Measurements from ENCODE around the gene ACAN. TPM values are rescaled to one million over a fixed set of nuclear protein-coding genes. Genes with fewer than 3 reads are reported as not detected.

Gene ACAN
- polyA plus RNA-seq, 1 donor = 0.16 TPM

DNA sequence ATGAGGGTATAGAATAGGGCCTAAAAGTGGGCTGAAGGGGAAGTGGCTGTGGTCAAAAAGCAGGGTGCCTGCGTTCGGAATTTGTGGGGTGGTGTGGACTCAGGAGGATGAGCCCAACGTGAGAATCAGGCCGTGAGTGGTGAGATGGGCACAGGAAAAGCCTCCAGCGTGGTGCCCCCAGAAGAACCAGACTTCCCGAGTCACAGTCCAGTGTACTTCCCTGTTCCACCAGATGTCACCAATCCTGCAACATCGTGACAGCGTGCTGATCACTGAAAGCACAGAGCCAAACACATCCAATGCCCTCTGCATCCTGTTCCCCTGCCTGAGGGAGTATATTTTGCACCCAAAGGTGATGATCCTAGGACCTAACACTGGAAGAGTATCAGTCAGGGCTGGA lies 20.8 kb upstream of the ACAN start:
- Histone ChIP-seq H3K36me3 (ENCODE audit: control insufficient read depth, insufficient read depth, low read length) (no peaks in the 10 kb centered on the region), H3K4me3 (ENCODE audit: low read length) (no peak overlapping the region), H3K4me1 (ENCODE audit: control insufficient read depth, insufficient read depth, low read length) (no peaks in the 10 kb centered on the region), H3K27ac (ENCODE audit: low read length) (no peak overlapping the region), H3K9me3 (ENCODE audit: control insufficient read depth, low read depth, low read length) (no peaks in the 10 kb centered on the region), H3K27me3 (ENCODE audit: control insufficient read depth, insufficient read depth, low read length) (no peaks in the 10 kb centered on the region)
- 100% methylated on average over 2 of the region's 8 CpGs for WGBS (ENCODE audit: insufficient coverage, low lambda C conversion rate)
- no peak for DNase-seq

DNA sequence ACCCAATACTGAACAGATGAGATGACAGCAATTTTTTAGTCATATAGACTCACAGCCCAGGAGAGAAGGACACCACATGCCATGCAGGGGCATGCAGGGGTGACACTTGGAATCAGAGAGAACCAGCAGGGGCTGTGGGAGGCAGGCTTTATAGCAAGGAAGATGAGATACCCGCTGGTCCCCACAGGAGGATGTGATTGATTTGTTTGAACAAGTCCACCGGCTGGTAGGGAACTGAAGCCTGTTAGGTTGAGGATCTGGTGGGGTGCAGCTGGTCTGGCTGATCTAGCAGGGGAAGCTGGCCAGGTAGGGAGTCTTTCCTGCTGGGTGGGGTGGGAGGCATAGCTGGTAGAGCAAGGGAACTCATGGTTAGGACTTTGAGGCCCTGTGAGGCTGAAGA lies 18.0 kb upstream of the ACAN start:
- no peaks in the 10 kb centered on the region for H3K27me3 ChIP-seq (ENCODE audit: control insufficient read depth, insufficient read depth, low read length)
- H3K27ac ChIP-seq (ENCODE audit: low read length) = no peak overlapping the region
- H3K9me3 ChIP-seq (ENCODE audit: control insufficient read depth, low read depth, low read length) = no peaks in the 10 kb centered on the region
- H3K4me3 ChIP-seq (ENCODE audit: low read length) = no peak overlapping the region
- no CpG with 5 or more reads among the region's 2 CpGs for WGBS (ENCODE audit: insufficient coverage, low lambda C conversion rate)
- no peaks in the 10 kb centered on the region for H3K36me3 ChIP-seq (ENCODE audit: control insufficient read depth, insufficient read depth, low read length)
- no peak for DNase-seq
- H3K4me1 ChIP-seq (ENCODE audit: control insufficient read depth, insufficient read depth, low read length) = no peaks in the 10 kb centered on the region

DNA sequence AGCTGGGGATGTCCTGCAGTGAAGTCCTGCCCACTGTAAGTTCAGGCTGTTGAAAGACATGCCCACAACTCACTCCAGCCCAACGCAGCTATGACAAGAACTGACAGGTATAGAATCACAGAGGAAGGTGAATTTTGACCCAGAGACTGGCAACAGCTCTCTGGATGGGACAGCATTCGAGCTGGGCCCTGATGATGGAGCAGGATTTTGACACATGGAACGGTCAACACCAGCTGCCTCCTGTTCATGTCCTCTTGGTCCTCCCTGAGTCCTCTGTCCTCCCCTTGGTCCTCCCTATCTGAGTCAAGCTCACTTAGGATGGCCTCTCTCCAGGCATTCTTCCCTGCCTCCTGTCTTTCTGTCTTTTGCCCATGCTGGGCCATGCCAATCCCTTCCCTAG lies 15.2 kb upstream of the ACAN start:
- no peak overlapping the region for H3K4me3 ChIP-seq (ENCODE audit: low read length)

DNA sequence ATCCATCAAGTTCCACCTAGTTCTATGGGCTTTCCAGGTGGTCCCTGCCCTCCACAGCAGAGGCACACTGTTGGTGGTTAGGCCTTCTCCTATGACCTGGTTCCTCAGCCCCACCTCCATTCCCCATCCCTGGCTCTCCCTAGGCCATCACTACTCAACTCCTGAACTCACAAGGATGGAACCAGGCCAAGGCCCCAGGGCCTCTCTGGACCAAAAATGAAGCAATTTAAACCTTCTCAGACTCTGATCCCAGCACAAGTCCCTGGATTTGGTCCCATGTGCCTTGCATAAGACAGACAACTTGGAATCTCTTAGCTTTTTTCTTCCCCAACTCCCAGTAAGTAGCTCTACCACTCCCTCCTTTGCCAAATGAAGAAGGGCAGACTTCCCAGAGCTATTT lies 14.4 kb upstream of the ACAN start:
- Histone ChIP-seq H3K27me3 (ENCODE audit: control insufficient read depth, insufficient read depth, low read length) (peaks cover 24% of the 10 kb centered on the region), H3K36me3 (ENCODE audit: control insufficient read depth, insufficient read depth, low read length) (no peaks in the 10 kb centered on the region), H3K4me1 (ENCODE audit: control insufficient read depth, insufficient read depth, low read length) (no peaks in the 10 kb centered on the region), H3K4me3 (ENCODE audit: low read length) (no peak overlapping the region), H3K27ac (ENCODE audit: low read length) (no peak overlapping the region), H3K9me3 (ENCODE audit: control insufficient read depth, low read depth, low read length) (no peaks in the 10 kb centered on the region)
- DNase-seq = no peak

More for the DNA sequence above, 15.2 kb upstream of the ACAN start:
- no CpG with 5 or more reads among the region's 3 CpGs for WGBS (ENCODE audit: insufficient coverage, low lambda C conversion rate)
- Histone ChIP-seq H3K27ac (ENCODE audit: low read length) (no peak overlapping the region), H3K9me3 (ENCODE audit: control insufficient read depth, low read depth, low read length) (no peaks in the 10 kb centered on the region), H3K4me1 (ENCODE audit: control insufficient read depth, insufficient read depth, low read length) (no peaks in the 10 kb centered on the region), H3K36me3 (ENCODE audit: control insufficient read depth, insufficient read depth, low read length) (no peaks in the 10 kb centered on the region), H3K27me3 (ENCODE audit: control insufficient read depth, insufficient read depth, low read length) (peaks cover 16% of the 10 kb centered on the region)
- DNase-seq = no peak

DNA sequence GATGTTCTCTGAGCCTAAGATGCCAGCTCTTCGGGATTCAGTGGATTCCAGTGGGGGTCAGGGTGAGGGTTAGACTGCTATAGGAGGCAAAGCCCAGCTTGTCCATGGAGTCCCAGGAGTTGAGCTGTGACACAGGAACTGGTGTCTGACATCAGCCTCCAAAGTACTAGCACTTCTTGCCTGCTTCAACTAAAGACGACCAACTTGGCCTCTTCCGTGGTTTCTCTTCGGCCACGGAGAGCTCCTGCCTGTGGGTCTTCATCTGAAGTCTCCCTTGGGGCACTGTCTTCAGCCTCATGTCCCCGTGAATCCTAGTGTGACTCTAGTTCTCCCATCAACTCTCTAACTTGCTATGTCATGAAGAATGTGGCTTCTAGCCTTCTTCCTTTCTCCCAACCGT lies 12.8 kb upstream of the ACAN start:
- no peaks in the 10 kb centered on the region for H3K9me3 ChIP-seq (ENCODE audit: control insufficient read depth, low read depth, low read length)
- no CpG with 5 or more reads among the region's 7 CpGs for WGBS (ENCODE audit: insufficient coverage, low lambda C conversion rate)
- H3K4me3 ChIP-seq (ENCODE audit: low read length) = no peak overlapping the region
- DNase-seq = no peak
- no peaks in the 10 kb centered on the region for H3K36me3 ChIP-seq (ENCODE audit: control insufficient read depth, insufficient read depth, low read length)
- no peaks in the 10 kb centered on the region for H3K4me1 ChIP-seq (ENCODE audit: control insufficient read depth, insufficient read depth, low read length)
- peaks cover 32% of the 10 kb centered on the region for H3K27me3 ChIP-seq (ENCODE audit: control insufficient read depth, insufficient read depth, low read length)
- H3K27ac ChIP-seq (ENCODE audit: low read length) = no peak overlapping the region

DNA sequence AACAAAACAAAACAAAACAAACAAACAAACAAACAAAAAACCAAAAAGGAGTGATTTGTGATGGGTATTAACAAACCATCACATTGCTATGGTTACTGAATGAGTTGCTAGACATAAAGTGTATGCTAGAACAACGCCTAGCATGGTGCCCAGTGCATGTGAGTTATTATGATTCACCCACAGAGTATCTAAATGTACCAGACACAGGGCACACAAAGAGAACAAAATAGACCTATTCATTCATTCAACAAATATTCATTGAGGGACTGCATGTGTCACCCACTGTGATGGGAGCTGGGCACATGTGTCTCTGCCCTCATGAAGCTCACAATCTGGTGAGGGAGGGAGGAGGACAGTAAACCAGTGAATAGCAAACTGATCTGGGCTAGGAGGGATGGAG lies 11.6 kb upstream of the ACAN start:
- DNase-seq = no peak
- Histone ChIP-seq H3K27ac (ENCODE audit: low read length) (no peak overlapping the region), H3K4me3 (ENCODE audit: low read length) (no peak overlapping the region), H3K4me1 (ENCODE audit: control insufficient read depth, insufficient read depth, low read length) (no peaks in the 10 kb centered on the region), H3K27me3 (ENCODE audit: control insufficient read depth, insufficient read depth, low read length) (peaks cover 32% of the 10 kb centered on the region), H3K9me3 (ENCODE audit: control insufficient read depth, low read depth, low read length) (no peaks in the 10 kb centered on the region), H3K36me3 (ENCODE audit: control insufficient read depth, insufficient read depth, low read length) (no peaks in the 10 kb centered on the region)
- no CpG with 5 or more reads among the region's 1 CpG for WGBS (ENCODE audit: insufficient coverage, low lambda C conversion rate)

DNA sequence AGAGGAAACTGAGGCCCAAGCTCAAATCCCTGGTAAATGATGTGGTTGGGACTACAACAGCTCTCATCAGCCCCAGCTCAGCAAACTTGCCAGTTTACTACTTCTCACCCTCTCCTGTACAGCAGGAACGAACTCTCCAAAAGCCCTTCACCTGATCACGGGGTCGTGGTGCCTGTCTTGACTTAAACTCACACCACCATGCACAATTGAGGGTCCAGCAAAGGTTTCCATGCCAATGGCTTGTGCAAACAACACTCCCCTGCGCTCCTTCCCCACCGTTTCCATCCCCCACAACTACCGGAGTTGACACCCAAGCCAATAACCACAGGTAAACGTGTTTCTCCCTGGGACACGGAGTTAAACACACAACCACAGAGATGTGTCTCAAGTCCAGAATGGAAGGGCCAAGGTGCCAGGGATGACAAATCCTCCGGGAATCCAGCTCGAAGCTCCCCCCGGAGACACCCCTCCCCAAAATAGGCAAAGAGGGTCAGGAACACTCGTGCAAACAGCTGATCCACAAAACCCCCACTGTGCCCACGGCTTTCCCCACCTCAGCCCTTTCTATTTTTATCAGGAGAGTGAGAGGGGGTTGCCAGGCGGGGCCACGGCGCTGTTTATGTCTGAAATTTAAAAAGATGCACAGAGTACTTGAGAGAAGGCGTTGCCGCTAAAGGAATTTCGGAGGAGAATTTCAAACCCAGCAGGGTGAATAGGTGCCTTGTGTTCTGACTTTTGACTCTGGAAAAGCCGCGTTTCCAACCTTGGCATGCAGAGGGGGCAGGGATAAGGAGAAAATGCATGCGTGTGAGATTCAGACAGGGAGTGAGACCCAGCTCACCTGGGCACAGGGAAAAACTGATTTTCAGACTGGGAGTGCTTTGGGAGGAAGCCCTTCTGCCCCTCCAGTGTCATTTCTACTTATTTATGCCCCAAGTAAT lies 10.6 kb upstream of the ACAN start:
- no peaks in the 10 kb centered on the region for H3K4me1 ChIP-seq (ENCODE audit: control insufficient read depth, insufficient read depth, low read length)
- H3K4me3 ChIP-seq (ENCODE audit: low read length) = no peak overlapping the region
- DNase-seq = no peak
- no peak overlapping the region for H3K27ac ChIP-seq (ENCODE audit: low read length)
- 7% methylated on average over 3 of the region's 22 CpGs for WGBS (ENCODE audit: insufficient coverage, low lambda C conversion rate)
- no peaks in the 10 kb centered on the region for H3K36me3 ChIP-seq (ENCODE audit: control insufficient read depth, insufficient read depth, low read length)
- peaks cover 36% of the 10 kb centered on the region for H3K27me3 ChIP-seq (ENCODE audit: control insufficient read depth, insufficient read depth, low read length)
- H3K9me3 ChIP-seq (ENCODE audit: control insufficient read depth, low read depth, low read length) = no peaks in the 10 kb centered on the region

DNA sequence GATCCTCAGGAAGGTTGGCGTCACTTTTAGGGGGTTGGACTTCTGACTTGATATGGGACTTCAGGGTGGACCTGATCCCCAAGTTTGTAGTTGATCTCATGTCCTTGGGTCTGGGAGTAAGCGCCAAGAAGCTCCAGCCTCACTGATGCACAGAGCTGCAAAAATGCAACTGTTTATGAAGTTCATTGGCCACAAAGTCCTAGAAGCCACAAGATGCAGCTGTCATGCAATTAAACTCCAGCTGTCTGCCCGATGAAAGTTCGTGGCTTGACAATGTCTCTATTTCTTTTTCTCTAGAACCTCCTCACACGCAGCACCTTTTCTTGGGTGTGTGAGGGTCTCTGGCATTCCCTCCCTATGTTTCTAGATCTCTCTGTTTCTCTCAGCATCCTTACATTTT lies 9.2 kb upstream of the ACAN start:
- Histone ChIP-seq H3K36me3 (ENCODE audit: control insufficient read depth, insufficient read depth, low read length) (no peaks in the 10 kb centered on the region), H3K27ac (ENCODE audit: low read length) (no peak overlapping the region), H3K4me1 (ENCODE audit: control insufficient read depth, insufficient read depth, low read length) (no peaks in the 10 kb centered on the region), H3K4me3 (ENCODE audit: low read length) (no peak overlapping the region), H3K9me3 (ENCODE audit: control insufficient read depth, low read depth, low read length) (no peaks in the 10 kb centered on the region), H3K27me3 (ENCODE audit: control insufficient read depth, insufficient read depth, low read length) (peaks cover 45% of the 10 kb centered on the region)
- DNase-seq = no peak
- 83% methylated on average over 1 of the region's 5 CpGs for WGBS (ENCODE audit: insufficient coverage, low lambda C conversion rate)

DNA sequence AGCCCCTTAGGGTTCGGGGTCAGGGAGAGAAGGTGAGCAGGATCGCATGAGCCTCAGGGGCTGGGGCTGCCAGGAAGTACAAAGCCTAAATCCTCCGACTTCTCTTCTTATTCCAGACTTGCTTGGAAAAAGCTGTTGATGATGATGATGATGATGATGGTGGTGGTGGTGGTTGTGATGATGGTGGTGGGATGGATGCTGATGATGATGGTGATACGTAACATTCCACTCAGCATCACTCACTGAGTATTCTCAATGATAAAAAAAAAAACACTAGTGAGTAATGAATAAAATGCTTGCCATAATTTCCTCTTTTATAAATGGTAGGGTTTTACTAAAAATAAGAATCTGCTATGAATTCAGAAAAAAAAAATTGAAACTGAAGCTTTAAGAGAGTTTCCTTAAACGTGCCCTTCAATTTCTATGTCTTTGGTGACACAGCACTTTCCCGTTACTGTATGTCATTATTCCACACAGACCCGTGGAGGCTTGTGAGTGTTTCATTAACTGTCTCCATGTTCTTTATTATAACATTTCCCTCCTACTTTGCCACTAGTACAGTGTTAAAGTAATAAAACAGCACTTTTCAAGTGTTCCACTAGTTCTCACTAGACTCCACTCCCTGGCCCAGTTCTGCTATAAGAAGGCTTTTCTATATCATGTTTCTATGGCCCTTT lies 5.4 kb upstream of the ACAN start:
- Histone ChIP-seq H3K4me3 (ENCODE audit: low read length) (no peak overlapping the region), H3K4me1 (ENCODE audit: control insufficient read depth, insufficient read depth, low read length) (no peaks in the 10 kb centered on the region), H3K36me3 (ENCODE audit: control insufficient read depth, insufficient read depth, low read length) (no peaks in the 10 kb centered on the region), H3K27me3 (ENCODE audit: control insufficient read depth, insufficient read depth, low read length) (peaks cover 56% of the 10 kb centered on the region), H3K9me3 (ENCODE audit: control insufficient read depth, low read depth, low read length) (no peaks in the 10 kb centered on the region), H3K27ac (ENCODE audit: low read length) (no peak overlapping the region)
- DNase-seq = no peak
- WGBS (ENCODE audit: insufficient coverage, low lambda C conversion rate) = 89% methylated on average over 3 of the region's 7 CpGs

DNA sequence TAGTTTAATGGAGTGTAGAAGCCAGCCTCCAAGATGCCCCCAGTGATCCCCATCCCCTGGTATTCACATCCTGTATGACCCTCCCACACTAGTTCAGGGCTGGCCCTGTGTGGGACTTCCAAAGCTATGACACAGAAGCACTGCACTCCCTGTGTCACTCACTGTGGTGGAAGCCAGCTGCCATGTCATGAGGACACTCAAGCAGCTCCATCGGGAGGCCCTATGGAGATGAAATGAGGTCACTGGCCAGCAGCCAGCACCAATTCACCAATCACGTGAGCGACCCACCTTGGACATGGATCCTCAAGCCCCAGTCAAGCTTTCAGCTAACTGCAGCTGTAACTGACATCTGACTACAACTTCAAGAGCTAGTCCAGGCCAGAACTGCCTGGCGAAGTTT lies 3.9 kb upstream of the ACAN start:
- H3K27me3 ChIP-seq (ENCODE audit: control insufficient read depth, insufficient read depth, low read length) = peaks cover 55% of the 10 kb centered on the region
- DNase-seq = no peak
- WGBS (ENCODE audit: insufficient coverage, low lambda C conversion rate) = no CpG with 5 or more reads among the region's 4 CpGs
- H3K36me3 ChIP-seq (ENCODE audit: control insufficient read depth, insufficient read depth, low read length) = no peaks in the 10 kb centered on the region
- H3K4me3 ChIP-seq (ENCODE audit: low read length) = no peak overlapping the region
- H3K9me3 ChIP-seq (ENCODE audit: control insufficient read depth, low read depth, low read length) = no peaks in the 10 kb centered on the region
- H3K4me1 ChIP-seq (ENCODE audit: control insufficient read depth, insufficient read depth, low read length) = no peaks in the 10 kb centered on the region
- no peak overlapping the region for H3K27ac ChIP-seq (ENCODE audit: low read length)

Measured in large intestine (tissue), 3 donors.